CD8-positive, alpha-beta memory T cell (primary cell): ENCODE data around the gene DDX51. TPM values are rescaled to one million over a fixed set of nuclear protein-coding genes. Genes with fewer than 3 reads are reported as not detected.

Experiments
- CTCF ChIA-PET: fragments of 350-600 bp; sonication (Branson Sonifier 250); formaldehyde crosslinking; loops from one replicate; lab custom pipeline; 2021; ENCODE audit warnings: antibody characterized with exemption; lab: Charles Lee
- POLR2A ChIA-PET: fragments of 350-600 bp; sonication (Branson Sonifier 250); formaldehyde crosslinking; loops from one replicate; lab custom pipeline; 2021; ENCODE audit warnings: antibody characterized with exemption; lab: Charles Lee
- DNase-seq, 5 donors: peaks; one replicate each; pipeline versions ENCODE4 v3.0.0 to v3.0.0-alpha.2; 2020 to 2022; ENCODE audit warnings: mixed read lengths in 1 of 5
- H3K27ac ChIP-seq: one replicate; pipeline ENCODE4 v1.7.0; 2013; ENCODE audit warnings: low read depth, mild to moderate bottlenecking, low read length, moderate library complexity
- H3K27me3 ChIP-seq: 2 replicates; pipeline ENCODE4 v1.7.0; 2013; ENCODE audit warnings: low read length, mild to moderate bottlenecking; ENCODE audit not compliant: insufficient read depth, poor library complexity, severe bottlenecking
- H3K36me3 ChIP-seq: 2 replicates; pipeline ENCODE4 v1.7.0; 2013; ENCODE audit warnings: mild to moderate bottlenecking, low read length, moderate library complexity; ENCODE audit not compliant: insufficient read depth
- H3K4me1 ChIP-seq: 2 replicates; pipeline ENCODE4 v1.7.0; 2013; ENCODE audit warnings: mild to moderate bottlenecking, low read length, moderate library complexity; ENCODE audit not compliant: insufficient read depth
- H3K4me3 ChIP-seq: 2 replicates; pipeline ENCODE4 v1.7.0; 2013; ENCODE audit warnings: mild to moderate bottlenecking, low read length
- H3K9me3 ChIP-seq: 2 replicates; pipeline ENCODE4 v1.7.0; 2013; ENCODE audit warnings: mild to moderate bottlenecking, low read length
- H3K27ac Mint-ChIP-seq, 8 donors: one replicate each; pipeline ENCODE4 v1.8.0; 2020 to 2021; ENCODE audit warnings: mixed read lengths in 8 of 8, mild to moderate bottlenecking in 6 of 8, inconsistent platforms in 3 of 8, moderate library complexity in 3 of 8
- H3K27me3 Mint-ChIP-seq, 2 donors: one replicate each; pipeline ENCODE4 v1.8.0; 2020 to 2021; ENCODE audit warnings: mixed read lengths in 2 of 2, mild to moderate bottlenecking in 1 of 2, moderate library complexity in 1 of 2
- H3K36me3 Mint-ChIP-seq, 3 donors: one replicate each; pipeline ENCODE4 v1.8.0; 2020 to 2021; ENCODE audit warnings: mixed read lengths in 3 of 3, inconsistent platforms in 1 of 3, mild to moderate bottlenecking in 1 of 3
- H3K4me1 Mint-ChIP-seq, 3 donors: one replicate each; pipeline ENCODE4 v1.8.0; 2020 to 2021; ENCODE audit warnings: mixed read lengths in 3 of 3, inconsistent platforms in 1 of 3, mild to moderate bottlenecking in 1 of 3
- H3K4me3 Mint-ChIP-seq, 7 donors: one replicate each; pipeline ENCODE4 v1.8.0; 2020 to 2021; ENCODE audit warnings: mixed read lengths in 7 of 7, mild to moderate bottlenecking in 6 of 7, moderate library complexity in 4 of 7, inconsistent platforms in 2 of 7
- H3K9me3 Mint-ChIP-seq, 5 donors: one replicate each; pipeline ENCODE4 v1.8.0; 2020 to 2022; ENCODE audit warnings: mixed read lengths in 5 of 5, mild to moderate bottlenecking in 3 of 5, moderate library complexity in 2 of 5, inconsistent platforms in 1 of 5
- polyA plus RNA-seq: library from polyadenylated mRNA; unstranded; fragments of 300-500 nt; fragmentation: Illumina TruSeq; gene quantifications from one replicate; pipeline ENCODE4 v1.2.3, GENCODE V29; 2021
- total RNA-seq, 2 experiments: library from RNA; stranded (reverse); gene quantifications; one replicate each; pipeline ENCODE4 v1.2.3, GENCODE V29; 2021

DDX51 gene
- total and polyA plus RNA-seq, 3 experiments from 2014 or later: 14.1 to 36.4 (median 35.2) TPM

DNA sequence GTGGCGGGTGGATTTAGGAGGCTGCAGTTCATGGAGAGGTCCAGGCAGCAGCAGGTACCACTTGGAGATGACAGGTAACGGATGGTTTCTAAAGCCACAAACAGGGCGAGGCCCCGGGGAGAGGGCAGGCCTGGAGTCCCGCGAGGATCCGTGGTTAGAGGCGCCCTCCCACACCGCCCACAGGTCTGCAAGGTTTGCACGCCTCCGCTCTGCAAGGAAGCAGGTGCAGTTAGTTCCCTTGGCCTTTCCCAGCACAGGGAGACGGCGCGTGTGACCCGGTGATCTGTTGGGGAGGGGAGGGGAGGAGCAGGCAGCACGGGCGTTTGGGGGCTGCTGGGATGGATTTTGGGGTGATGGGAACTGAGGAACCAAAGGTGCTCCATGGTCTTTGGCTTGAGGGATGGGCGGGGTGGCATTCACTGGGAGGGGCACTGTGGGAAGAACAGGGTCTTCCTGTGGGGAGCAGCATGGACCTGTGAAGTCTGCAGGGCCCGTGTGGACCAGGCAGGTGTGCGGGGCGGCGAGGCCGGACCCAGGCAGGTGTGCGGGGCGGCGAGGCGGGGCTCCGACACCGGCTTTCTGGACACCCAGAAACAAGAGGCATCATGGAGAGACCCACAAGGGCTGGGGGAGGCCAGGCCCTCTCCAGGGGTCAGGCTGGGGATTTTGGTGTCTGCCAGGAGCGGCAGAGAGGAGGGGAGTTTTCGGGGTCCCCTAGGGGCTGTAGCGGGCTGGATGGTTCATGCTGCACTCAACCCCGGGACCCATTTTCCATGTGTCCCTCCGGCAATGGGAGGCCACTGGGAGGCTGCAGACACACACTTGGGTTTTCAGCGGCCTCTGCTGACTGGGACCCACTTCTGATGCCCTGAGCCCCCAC, 29.3 kb upstream of the DDX51 start:
- no peaks in the 10 kb centered on the region for H3K9me3 Mint-ChIP-seq
- peak overlapping the region in 2 of 8 donors; percentile 26 to 29 for H3K27ac Mint-ChIP-seq
- Histone ChIP-seq H3K36me3 (no peaks in the 10 kb centered on the region), H3K27me3 (peaks cover 6% of the 10 kb centered on the region), H3K9me3 (no peaks in the 10 kb centered on the region), H3K27ac (no peak overlapping the region), H3K4me1 (peaks cover 22% of the 10 kb centered on the region), H3K4me3 (no peak overlapping the region)
- peaks cover 7 to 18% of the 10 kb centered on the region in 2 donors for H3K27me3 Mint-ChIP-seq
- H3K36me3 Mint-ChIP-seq: no peaks in the 10 kb centered on the region
- DNase-seq: no peak
- POLR2A ChIA-PET: no interaction called here
- CTCF ChIA-PET: no interaction called here
- peaks cover 7 to 18% (median 8%) of the 10 kb centered on the region in 3 donors for H3K4me1 Mint-ChIP-seq
- peak overlapping the region in 1 of 7 donors; percentile 32 for H3K4me3 Mint-ChIP-seq

DNA sequence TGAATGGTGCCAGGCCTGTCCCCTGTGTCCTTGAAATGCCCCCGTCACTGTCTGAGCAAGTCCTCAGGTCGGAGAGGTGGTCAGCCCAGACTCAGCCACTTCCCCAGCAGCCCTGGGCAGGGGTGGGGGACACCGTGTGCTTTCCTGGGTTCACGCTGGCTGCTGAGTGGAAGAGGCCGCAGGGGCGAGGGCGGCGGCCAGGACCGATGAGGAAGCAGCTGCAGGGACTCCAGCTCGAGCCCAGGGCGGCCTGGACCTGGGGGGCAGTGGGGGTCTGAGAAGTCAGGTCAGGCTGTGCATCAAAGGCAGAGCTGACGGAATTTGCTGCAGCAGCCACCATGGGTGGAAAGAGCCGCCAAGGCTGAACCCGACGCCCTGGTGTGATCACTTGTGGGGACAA, 28.5 kb upstream of the DDX51 start:
- Mint-ChIP-seq H3K9me3 (no peaks in the 10 kb centered on the region), H3K4me3 (peak overlapping the region in 1 of 7 donors; percentile 32), H3K4me1 (peaks cover 4 to 15% (median 7%) of the 10 kb centered on the region in 3 donors), H3K27ac (no peak overlapping the region), H3K27me3 (peaks cover 7 to 18% of the 10 kb centered on the region in 2 donors), H3K36me3 (no peaks in the 10 kb centered on the region)
- peak in 1 of 5 donors; percentile 35 for DNase-seq
- CTCF ChIA-PET: no interaction called here
- Histone ChIP-seq H3K36me3 (no peaks in the 10 kb centered on the region), H3K27me3 (peaks cover 5% of the 10 kb centered on the region), H3K9me3 (no peaks in the 10 kb centered on the region), H3K4me1 (peaks cover 25% of the 10 kb centered on the region), H3K27ac (no peak overlapping the region), H3K4me3 (no peak overlapping the region)
- POLR2A ChIA-PET: no interaction called here

DNA sequence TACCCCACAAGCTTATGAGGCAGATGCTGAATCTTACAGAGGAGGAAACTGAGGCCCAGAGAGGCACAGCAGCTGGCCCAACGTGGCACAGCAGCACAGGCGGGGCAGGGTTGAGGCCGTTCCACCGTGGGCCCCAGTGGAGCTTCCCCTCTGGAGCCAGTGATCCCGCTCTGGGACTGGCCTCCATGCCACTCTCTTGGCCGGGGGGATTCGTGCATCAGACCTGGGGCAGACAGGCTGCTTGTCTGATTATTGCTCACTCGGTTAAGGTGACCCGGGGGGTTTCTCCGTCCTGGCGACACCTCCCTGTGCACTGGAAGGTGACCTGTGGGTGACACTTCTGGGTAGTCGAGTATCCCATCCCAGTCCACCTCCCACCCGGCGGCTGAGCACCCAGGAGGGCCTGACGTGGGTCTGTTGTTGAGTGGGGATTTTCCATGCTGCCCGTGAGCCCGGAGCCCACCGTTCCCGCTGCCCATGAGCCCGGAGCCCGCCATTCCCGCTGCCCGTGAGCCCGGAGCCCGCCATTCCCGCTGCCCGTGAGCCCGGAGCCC, 27.9 kb upstream of the DDX51 start:
- Mint-ChIP-seq H3K27ac (peak overlapping the region in 1 of 8 donors; percentile 47), H3K36me3 (no peaks in the 10 kb centered on the region), H3K4me3 (no peak overlapping the region), H3K9me3 (no peaks in the 10 kb centered on the region), H3K27me3 (peaks cover 7 to 16% of the 10 kb centered on the region in 2 donors), H3K4me1 (peaks cover 4 to 15% (median 7%) of the 10 kb centered on the region in 3 donors)
- Histone ChIP-seq H3K4me1 (peaks cover 25% of the 10 kb centered on the region), H3K9me3 (no peaks in the 10 kb centered on the region), H3K36me3 (no peaks in the 10 kb centered on the region), H3K27me3 (peaks cover 5% of the 10 kb centered on the region), H3K4me3 (no peak overlapping the region), H3K27ac (no peak overlapping the region)
- ChIA-PET POLR2A (no interaction called here), CTCF (no interaction called here)
- DNase-seq: peak in 1 of 5 donors; percentile 38

DNA sequence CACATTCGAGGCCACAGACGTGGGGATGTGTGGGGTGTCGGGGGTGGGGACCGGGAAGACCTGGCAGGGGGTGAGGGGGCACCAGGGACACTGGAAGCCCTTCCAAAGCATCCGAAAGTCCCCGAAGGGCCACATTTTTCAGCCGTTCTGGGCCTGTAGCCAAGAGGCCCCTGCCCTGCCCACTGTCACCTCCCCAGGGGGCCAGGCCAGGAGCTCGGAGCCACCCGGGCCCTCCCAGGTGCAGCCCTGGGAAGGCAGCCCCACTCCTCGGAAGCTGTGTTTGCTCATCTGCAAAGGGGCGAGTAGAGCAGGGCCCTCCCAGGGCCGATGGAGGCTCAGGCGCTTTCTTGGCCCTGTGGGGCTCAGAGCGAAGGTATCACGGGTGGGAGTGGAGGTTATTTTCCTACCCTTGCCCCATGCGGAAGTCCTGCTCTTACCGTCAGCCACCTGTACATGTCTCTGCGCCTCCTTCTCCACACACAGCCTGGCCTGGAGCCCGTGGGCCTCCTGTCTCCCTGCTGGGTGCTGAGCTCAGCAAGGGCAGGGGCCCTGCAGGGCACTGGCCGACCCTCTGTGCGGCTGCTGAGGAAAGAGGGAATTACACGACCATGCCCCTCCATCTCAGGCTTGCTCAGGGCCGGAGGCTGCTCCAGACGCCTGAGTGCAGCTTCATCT, 27.3 kb upstream of the DDX51 start:
- CTCF ChIA-PET: no interaction called here
- Histone ChIP-seq H3K27me3 (peaks cover 5% of the 10 kb centered on the region), H3K4me1 (peaks cover 25% of the 10 kb centered on the region), H3K36me3 (no peaks in the 10 kb centered on the region), H3K27ac (no peak overlapping the region), H3K4me3 (no peak overlapping the region), H3K9me3 (no peaks in the 10 kb centered on the region)
- peaks cover 7 to 14% of the 10 kb centered on the region in 2 donors for H3K27me3 Mint-ChIP-seq
- no peaks in the 10 kb centered on the region for H3K36me3 Mint-ChIP-seq
- H3K4me3 Mint-ChIP-seq: no peak overlapping the region
- H3K27ac Mint-ChIP-seq: peak overlapping the region in 1 of 8 donors; percentile 47
- H3K4me1 Mint-ChIP-seq: peaks cover 4 to 15% (median 7%) of the 10 kb centered on the region in 3 donors
- peak in 1 of 5 donors; percentile 38 for DNase-seq
- POLR2A ChIA-PET: no interaction called here
- no peaks in the 10 kb centered on the region for H3K9me3 Mint-ChIP-seq

DNA sequence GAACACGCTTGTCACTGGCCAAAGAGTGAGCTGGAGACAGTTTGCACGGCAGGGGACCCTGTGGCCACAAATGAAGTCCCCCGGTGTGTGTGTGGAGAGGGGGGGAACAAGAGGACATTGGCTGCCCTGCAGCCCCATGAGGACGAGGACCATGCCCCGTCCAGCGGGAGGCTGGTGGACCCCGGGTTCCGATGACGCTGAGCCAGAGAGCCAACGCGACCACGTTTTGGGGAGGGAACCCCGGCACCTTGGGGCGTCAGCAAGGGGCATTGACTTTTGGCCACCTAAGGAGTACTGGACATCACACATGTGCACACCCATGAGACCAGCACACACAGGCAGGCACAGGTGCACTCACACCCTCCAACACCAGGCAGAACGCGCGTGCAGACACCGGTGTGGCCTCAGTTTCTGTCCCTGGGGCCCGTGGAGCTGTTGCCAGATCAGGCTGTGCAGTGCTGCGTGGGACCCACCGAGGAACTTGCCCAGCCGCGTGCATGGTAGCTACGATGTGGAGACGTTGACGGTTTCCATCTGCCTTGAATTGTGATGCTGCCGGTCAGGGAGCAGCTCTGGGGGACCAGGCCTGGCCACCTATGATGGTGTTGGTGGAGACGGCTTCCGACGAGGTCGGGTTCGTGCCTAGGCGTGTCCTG, 26.6 kb upstream of the DDX51 start:
- Histone ChIP-seq H3K36me3 (no peaks in the 10 kb centered on the region), H3K9me3 (no peaks in the 10 kb centered on the region), H3K4me1 (peaks cover 25% of the 10 kb centered on the region), H3K27ac (no peak overlapping the region), H3K4me3 (no peak overlapping the region), H3K27me3 (peaks cover 5% of the 10 kb centered on the region)
- no peaks in the 10 kb centered on the region for H3K36me3 Mint-ChIP-seq
- H3K4me3 Mint-ChIP-seq: no peak overlapping the region
- peaks cover 7 to 14% of the 10 kb centered on the region in 2 donors for H3K27me3 Mint-ChIP-seq
- CTCF ChIA-PET: no interaction called here
- no peaks in the 10 kb centered on the region for H3K9me3 Mint-ChIP-seq
- H3K4me1 Mint-ChIP-seq: peaks cover 4 to 15% (median 7%) of the 10 kb centered on the region in 3 donors
- peak in 1 of 5 donors; percentile 30 for DNase-seq
- POLR2A ChIA-PET: no interaction called here
- no peak overlapping the region for H3K27ac Mint-ChIP-seq

DNA sequence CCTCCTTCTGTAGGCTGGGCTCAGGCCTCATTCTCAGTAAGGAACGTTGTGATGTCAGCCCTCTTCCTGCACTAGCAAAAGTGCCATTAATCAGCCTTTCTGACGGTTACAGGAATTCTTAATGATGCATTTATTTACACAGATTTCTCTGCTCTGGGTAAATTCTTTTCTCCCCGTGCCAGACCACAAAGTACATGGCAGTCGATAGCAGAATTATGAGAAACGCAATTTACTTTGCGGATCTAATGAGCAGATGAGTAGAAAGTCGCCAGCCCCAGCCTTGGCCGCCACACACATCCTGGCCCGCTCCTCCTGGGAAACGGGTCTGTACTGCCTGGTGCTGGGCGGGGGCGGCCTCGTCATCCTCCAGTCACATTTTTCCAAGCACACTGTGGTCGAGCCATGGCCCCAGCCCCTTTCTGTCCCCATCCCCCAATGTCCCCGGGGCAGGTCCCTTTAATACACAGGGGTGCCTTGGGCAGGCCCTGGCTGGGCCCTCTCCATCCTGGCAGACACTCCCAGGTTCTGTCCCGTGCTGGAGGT, 26.0 kb upstream of the DDX51 start:
- no peaks in the 10 kb centered on the region for H3K9me3 Mint-ChIP-seq
- H3K27me3 ChIP-seq: peaks cover 1% of the 10 kb centered on the region
- H3K36me3 ChIP-seq: no peaks in the 10 kb centered on the region
- ChIA-PET POLR2A (no interaction called here), CTCF (no interaction called here)
- no peaks in the 10 kb centered on the region for H3K36me3 Mint-ChIP-seq
- no peak overlapping the region for H3K27ac ChIP-seq
- peaks cover 4 to 15% (median 7%) of the 10 kb centered on the region in 3 donors for H3K4me1 Mint-ChIP-seq
- H3K4me1 ChIP-seq: peaks cover 24% of the 10 kb centered on the region
- H3K9me3 ChIP-seq: no peaks in the 10 kb centered on the region
- peaks cover 7 to 14% of the 10 kb centered on the region in 2 donors for H3K27me3 Mint-ChIP-seq
- H3K4me3 ChIP-seq: no peak overlapping the region
- DNase-seq: peak in 1 of 5 donors; percentile 18
- H3K4me3 Mint-ChIP-seq: no peak overlapping the region
- peak overlapping the region in 1 of 8 donors; percentile 78 for H3K27ac Mint-ChIP-seq

DNA sequence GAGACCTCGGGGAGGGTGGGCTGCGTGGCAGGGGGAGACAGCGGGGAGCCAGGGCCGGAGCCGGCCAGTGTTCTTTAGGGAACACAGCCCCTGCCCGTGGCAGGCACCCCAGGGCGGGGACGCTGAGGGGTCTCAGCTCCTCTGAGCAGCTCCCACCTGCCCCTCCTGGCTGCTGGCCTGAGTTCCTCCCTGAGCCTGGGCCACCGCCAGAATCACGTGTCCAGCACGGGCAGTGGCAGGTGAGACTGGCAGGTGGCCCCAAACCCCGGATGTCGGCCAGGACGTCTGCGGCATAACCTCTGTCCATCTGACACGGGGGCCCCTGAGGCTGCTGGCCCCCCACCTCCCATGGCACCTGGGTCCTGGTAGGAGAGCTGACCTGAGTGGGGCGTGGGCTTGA, 25.3 kb upstream of the DDX51 start:
- H3K27me3 Mint-ChIP-seq: peaks cover 7 to 8% of the 10 kb centered on the region in 2 donors
- H3K4me1 Mint-ChIP-seq: peaks cover 4 to 12% (median 6%) of the 10 kb centered on the region in 3 donors
- Histone ChIP-seq H3K27ac (no peak overlapping the region), H3K9me3 (no peaks in the 10 kb centered on the region), H3K4me3 (no peak overlapping the region), H3K27me3 (no peaks in the 10 kb centered on the region), H3K36me3 (no peaks in the 10 kb centered on the region), H3K4me1 (peaks cover 17% of the 10 kb centered on the region)
- no peaks in the 10 kb centered on the region for H3K36me3 Mint-ChIP-seq
- H3K27ac Mint-ChIP-seq: no peak overlapping the region
- peak in 1 of 5 donors; percentile 43 for DNase-seq
- no peak overlapping the region for H3K4me3 Mint-ChIP-seq
- POLR2A ChIA-PET: no interaction called here
- CTCF ChIA-PET: no interaction called here
- H3K9me3 Mint-ChIP-seq: no peaks in the 10 kb centered on the region
